SK-N-MC (cell line): Measurements from ENCODE around the gene UBE2R2.
"Not testable (repeated sequence)": the region's sequence is repeated elsewhere in the genome, so short reads cannot be mapped to it uniquely, and the experiment has no call there.

ENCODE experiments used
- DNase-seq: peaks from one replicate; pipeline ENCODE4 v3.0.0-alpha.2; 2011; ENCODE audit warnings: low read depth, low spot score
- H3K27ac ChIP-seq: fragments of 200-600 bp; sonication (generic); 2 replicates; pipeline ENCODE4 v1.5.1; 2016; ENCODE audit warnings: mixed run types
- H3K36me3 ChIP-seq: fragments of 200-600 bp; sonication (generic); 2 replicates; pipeline ENCODE4 v1.6.1; 2017; ENCODE audit warnings: antibody characterized with exemption, low read length, mixed read lengths; ENCODE audit not compliant: insufficient read depth
- H3K4me3 ChIP-seq: fragments of 200-600 bp; sonication (generic); 2 replicates; pipeline ENCODE4 v1.5.1; 2016
- H3K9ac ChIP-seq: fragments of 200-600 bp; sonication (generic); 2 replicates; pipeline ENCODE4 v1.8.0; 2017; ENCODE audit warnings: mixed run types, mixed read lengths; ENCODE audit not compliant: insufficient read length
- H3K9me3 ChIP-seq: fragments of 200-600 bp; sonication (generic); 2 replicates; pipeline ENCODE4 v1.6.1; 2017; ENCODE audit warnings: low read depth, mild to moderate bottlenecking, antibody characterized with exemption, low read length, moderate library complexity, mixed read lengths
- EZH2 ChIP-seq: fragments of 200-600 bp; sonication (generic); IDR thresholded peaks from one replicate; pipeline ENCODE4 v1.6.1; 2017; ENCODE audit warnings: antibody characterized with exemption
- FOXP2 ChIP-seq: optimal IDR thresholded peaks from 2 replicates; pipeline ENCODE3; 2011; ENCODE audit warnings: mild to moderate bottlenecking, moderate library complexity; ENCODE audit not compliant: insufficient read depth; ENCODE audit errors: extremely low read length, control extremely low read depth
- POLR2AphosphoS5 ChIP-seq: IDR thresholded peaks from 2 replicates; pipeline ENCODE4 v1.6.1; 2012; ENCODE audit warnings: mild to moderate bottlenecking, low read depth, low read length, borderline replicate concordance

Gene UBE2R2

DNA sequence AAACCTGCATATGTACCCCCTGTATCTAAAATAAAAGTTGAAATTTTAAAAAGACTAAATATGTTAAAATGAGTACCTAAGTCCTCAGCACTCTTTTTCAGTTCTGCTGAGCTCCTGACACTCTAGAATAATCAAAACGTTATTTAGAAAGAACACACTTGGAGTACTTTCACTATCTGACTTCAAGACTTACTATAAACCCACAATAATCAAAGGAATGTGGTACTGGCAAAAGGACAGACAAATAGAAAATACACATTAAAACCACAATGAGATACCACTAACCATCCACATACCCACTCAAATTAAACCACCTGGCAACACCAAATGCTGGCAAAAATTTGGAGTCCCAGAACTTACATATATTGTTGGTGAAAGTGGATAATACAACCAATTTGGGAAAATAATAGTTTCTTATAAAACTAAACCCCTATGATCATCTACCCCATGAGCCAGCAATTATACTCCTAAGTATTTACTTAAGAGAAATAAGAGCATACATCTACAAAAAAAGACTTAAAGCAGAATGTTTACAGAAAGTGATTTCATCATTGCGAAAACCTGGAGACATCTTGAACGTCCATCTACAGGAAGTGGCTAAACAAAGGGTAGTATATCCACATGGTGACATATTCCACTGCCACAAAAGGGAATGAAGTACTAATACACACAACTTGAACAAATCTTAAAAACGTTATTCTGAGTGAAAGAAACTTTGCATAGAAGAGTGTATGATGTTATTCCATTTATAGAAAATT is 34.4 kb upstream of the UBE2R2 start:
- Histone ChIP-seq H3K9ac (no peak overlapping the region), H3K9me3 (no peaks in the 10 kb centered on the region), H3K4me3 (no peak overlapping the region), H3K36me3 (no peaks in the 10 kb centered on the region), H3K27ac (no peak overlapping the region)
- DNase-seq, result no peak
- TF ChIP-seq FOXP2 (no peak), EZH2 (no peak)

GRCh38 chr9:33785914-33786313 is 31.0 kb upstream of the UBE2R2 start:
- Histone ChIP-seq H3K9ac (no peak overlapping the region), H3K36me3 (no peaks in the 10 kb centered on the region), H3K27ac (no peak overlapping the region), H3K9me3 (no peaks in the 10 kb centered on the region), H3K4me3 (no peak overlapping the region)
- TF ChIP-seq POLR2AphosphoS5, result no peak
- TF ChIP-seq FOXP2, result no peak
- no peak for TF ChIP-seq EZH2
- DNase-seq, result no peak

DNA sequence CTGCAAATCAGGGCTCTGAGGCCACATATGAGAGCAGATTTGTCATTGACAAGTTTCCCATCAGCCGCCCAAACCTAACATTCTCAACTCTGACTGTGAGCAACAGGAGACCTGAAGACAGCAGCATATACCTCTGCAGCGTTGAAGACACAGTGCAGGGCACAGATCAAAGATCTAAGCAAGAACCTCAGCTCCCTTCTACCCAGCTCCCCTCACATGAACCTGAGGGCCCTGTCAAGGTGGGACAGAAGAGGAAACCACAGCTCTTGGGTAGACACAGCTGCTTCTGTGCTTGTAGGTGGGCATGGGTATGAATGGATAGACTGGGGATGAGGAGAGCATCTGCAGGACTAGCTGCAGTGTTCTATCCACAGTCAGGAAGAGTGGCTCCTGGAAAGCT is 30.3 kb upstream of the UBE2R2 start:
- no peaks in the 10 kb centered on the region for H3K36me3 ChIP-seq
- DNase-seq, result no peak
- no peak overlapping the region for H3K9ac ChIP-seq

DNA sequence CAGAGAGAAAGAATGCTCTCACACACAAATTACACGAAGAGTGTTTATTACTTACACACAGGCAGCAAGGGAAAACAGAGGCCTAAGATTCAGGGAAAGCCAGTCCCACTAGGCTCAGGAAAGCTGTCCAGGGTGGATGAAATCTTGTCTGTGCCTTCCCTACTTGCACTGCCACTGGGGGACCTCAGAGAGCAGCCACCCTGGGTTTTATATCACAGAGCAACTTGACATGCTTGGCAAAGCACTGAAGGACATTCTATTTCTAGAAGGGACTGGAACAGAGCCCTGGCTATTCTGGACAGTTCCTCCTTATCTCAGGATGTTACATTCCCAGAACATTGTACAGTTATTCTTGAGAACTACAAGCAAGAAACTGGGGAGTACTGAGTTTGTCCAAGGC is 29.1 kb upstream of the UBE2R2 start:
- H3K9ac ChIP-seq, result no peak overlapping the region
- no peaks in the 10 kb centered on the region for H3K36me3 ChIP-seq
- no peak overlapping the region for H3K4me3 ChIP-seq
- no peak overlapping the region for H3K27ac ChIP-seq
- no peak for DNase-seq
- TF ChIP-seq POLR2AphosphoS5 (no peak), FOXP2 (no peak), EZH2 (no peak)
- H3K9me3 ChIP-seq, result no peaks in the 10 kb centered on the region

More for the DNA sequence above, 30.3 kb upstream of the UBE2R2 start:
- H3K4me3 ChIP-seq, result no peak overlapping the region
- no peaks in the 10 kb centered on the region for H3K9me3 ChIP-seq
- no peak for TF ChIP-seq POLR2AphosphoS5
- no peak for TF ChIP-seq EZH2
- no peak overlapping the region for H3K27ac ChIP-seq

DNA sequence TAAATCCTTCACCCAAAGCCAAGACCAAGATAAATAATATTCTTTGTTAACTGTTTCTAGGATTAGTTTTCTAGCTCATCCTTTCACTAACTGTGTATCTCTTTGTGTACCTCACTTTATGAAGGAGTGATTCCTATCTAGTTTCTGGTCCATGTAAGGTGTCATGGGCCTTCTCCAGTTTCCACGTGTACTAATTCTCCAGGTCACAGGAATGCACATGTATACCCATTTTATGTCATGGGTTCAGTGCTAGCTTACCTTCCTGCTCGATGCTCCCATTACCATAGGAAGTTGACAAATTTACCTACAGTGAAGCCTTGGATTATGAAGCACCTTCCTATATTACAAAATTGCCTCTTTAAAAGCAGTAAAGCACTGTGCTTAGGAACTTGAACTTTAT is 27.5 kb upstream of the UBE2R2 start:
- not testable (repeated sequence) for H3K36me3 ChIP-seq, H3K9ac ChIP-seq, DNase-seq, H3K9me3 ChIP-seq, H3K4me3 ChIP-seq, H3K27ac ChIP-seq

GRCh38 chr9:33791117-33791516 is 25.8 kb upstream of the UBE2R2 start:
- H3K27ac ChIP-seq, result no peak overlapping the region
- DNase-seq, result no peak
- H3K9ac ChIP-seq, result no peak overlapping the region
- H3K4me3 ChIP-seq, result no peak overlapping the region
- no peak for TF ChIP-seq POLR2AphosphoS5
- TF ChIP-seq FOXP2, result no peak
- TF ChIP-seq EZH2, result no peak
- H3K9me3 ChIP-seq, result no peaks in the 10 kb centered on the region
- no peaks in the 10 kb centered on the region for H3K36me3 ChIP-seq

DNA sequence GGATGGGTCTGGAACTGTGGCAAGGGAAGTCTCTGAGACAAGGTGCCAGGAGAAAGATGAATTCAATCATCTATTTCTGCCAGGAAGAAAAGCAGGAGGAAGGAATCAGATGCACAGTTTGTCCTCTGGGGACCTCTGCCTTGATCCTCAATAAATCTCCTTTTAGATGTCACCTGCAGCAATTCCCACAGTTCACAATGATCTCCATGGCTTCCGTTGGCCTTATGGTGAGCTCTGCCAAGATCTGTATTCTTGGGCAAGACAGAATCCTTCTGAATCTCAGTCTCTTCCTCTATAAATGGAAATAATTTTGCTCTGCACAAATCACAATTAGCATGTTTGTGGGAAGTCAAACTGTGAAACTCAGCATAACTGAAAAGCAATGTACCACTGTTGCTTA is 23.5 kb upstream of the UBE2R2 start:
- H3K36me3 ChIP-seq, H3K9me3 ChIP-seq, H3K9ac ChIP-seq, H3K27ac ChIP-seq, H3K4me3 ChIP-seq, DNase-seq: not testable (repeated sequence)

DNA sequence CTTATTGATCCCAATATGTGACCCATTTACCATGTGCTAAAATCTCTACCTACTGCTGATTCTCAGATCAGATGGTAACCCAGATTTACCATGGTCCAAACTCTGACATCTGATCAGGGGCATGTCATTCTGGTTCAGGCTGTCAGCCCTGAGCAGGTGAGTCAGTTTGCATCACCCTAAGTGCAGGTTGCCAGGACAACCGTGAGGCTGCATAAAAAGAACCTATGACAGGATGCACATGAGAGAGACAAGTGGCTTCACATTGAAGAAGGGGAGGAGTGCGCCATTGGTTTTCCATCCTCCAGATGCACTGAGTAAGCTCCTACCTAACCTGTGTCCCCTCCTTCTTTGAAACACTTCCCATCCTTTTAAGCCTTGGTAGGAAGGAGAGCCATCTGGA is 22.4 kb upstream of the UBE2R2 start:
- TF ChIP-seq FOXP2 (no peak), POLR2AphosphoS5 (no peak), EZH2 (no peak)
- no peak for DNase-seq
- no peak overlapping the region for H3K27ac ChIP-seq

GRCh38 chr9:33795281-33795680 is 21.7 kb upstream of the UBE2R2 start, which contains the start of gene PRSS3:
Gene PRSS3 (plus strand): TSS chr9:33795561. CDS start chr9:33795574, 13 bp downstream.
- DNase-seq, result no peak
- Histone ChIP-seq H3K9ac (no peak within 1 kb of the TSS), H3K9me3 (no peaks in the 10 kb centered on the region), H3K4me3 (peak within 1 kb of the TSS; percentile 38; the same call in 1 of the 2 replicates), H3K36me3 (no peaks in the 10 kb centered on the region), H3K27ac (no peak within 1 kb of the TSS)
- no peak for TF ChIP-seq FOXP2
- TF ChIP-seq EZH2, result no peak

More for the DNA sequence above, 22.4 kb upstream of the UBE2R2 start:
- Histone ChIP-seq H3K9ac (no peak overlapping the region), H3K4me3 (no peak overlapping the region), H3K36me3 (no peaks in the 10 kb centered on the region), H3K9me3 (no peaks in the 10 kb centered on the region)

DNA sequence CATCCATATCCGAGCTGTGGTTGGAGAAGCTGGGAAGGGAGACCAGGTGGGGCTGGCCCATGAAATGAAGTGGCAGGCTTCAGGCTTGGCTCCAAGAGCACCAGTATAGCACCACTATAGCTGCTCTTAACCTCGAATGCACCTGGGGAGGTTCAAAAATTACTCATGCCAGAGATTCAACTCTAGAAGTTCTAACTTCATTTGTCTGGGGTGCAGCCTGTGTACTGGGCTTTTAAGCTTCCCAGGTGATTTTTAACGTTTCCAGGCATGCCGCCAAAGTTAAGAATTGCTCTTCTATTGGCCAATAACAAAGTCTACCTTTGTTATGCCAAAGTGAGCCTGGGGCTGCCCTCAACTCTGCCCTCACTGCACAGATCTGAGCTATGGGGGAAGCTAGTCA is 21.1 kb upstream of the UBE2R2 start:
- no peak for DNase-seq
- Histone ChIP-seq H3K36me3 (no peaks in the 10 kb centered on the region), H3K9ac (no peak overlapping the region), H3K9me3 (no peaks in the 10 kb centered on the region), H3K4me3 (no peak overlapping the region), H3K27ac (no peak overlapping the region)
- no peak for TF ChIP-seq POLR2AphosphoS5
- TF ChIP-seq EZH2, result no peak
- TF ChIP-seq FOXP2, result no peak

GRCh38 chr9:33796679-33797078 is 20.3 kb upstream of the UBE2R2 start:
- H3K36me3 ChIP-seq, H3K9ac ChIP-seq, DNase-seq, H3K27ac ChIP-seq, H3K9me3 ChIP-seq: not testable (repeated sequence)
- H3K4me3 ChIP-seq, result peak overlapping the region; percentile 38; the same call in 1 of the 2 replicates
